Fibroblast of the conjunctiva (primary cell): ENCODE data around the gene NCR3LG1.

Experiments
- DNase-seq: peaks from one replicate; pipeline ENCODE4 v3.0.0-alpha.2; 2010; ENCODE audit warnings: low read depth

The NCR3LG1 gene

GRCh38 chr11:17392872-17393271 is 41.3 kb downstream of the NCR3LG1 start:
- DNase-seq = no peak

GRCh38 chr11:17393472-17393871 is 41.9 kb downstream of the NCR3LG1 start:
- no peak for DNase-seq

GRCh38 chr11:17394743-17395390 is 43.3 kb downstream of the NCR3LG1 start:
- no peak for DNase-seq

- no peak for DNase-seq
Measured at GRCh38 chr11:17395554-17395961, 44.0 kb downstream of the NCR3LG1 start.

- no peak for DNase-seq
Measured at GRCh38 chr11:17395978-17396377, 44.4 kb downstream of the NCR3LG1 start.

GRCh38 chr11:17396598-17397310 is 45.2 kb downstream of the NCR3LG1 start:
- DNase-seq = no peak

GRCh38 chr11:17397311-17398002 is 45.9 kb downstream of the NCR3LG1 start:
- DNase-seq = no peak

GRCh38 chr11:17399236-17399635 is 47.6 kb downstream of the NCR3LG1 start:
- DNase-seq = no peak

GRCh38 chr11:17400048-17400775 is 48.6 kb downstream of the NCR3LG1 start:
- DNase-seq = no peak

GRCh38 chr11:17401316-17401715 is 49.7 kb downstream of the NCR3LG1 start:
- DNase-seq = no peak

- no peak for DNase-seq
Measured at GRCh38 chr11:17401841-17402240, 50.2 kb downstream of the NCR3LG1 start.

GRCh38 chr11:17402486-17402885 is 50.9 kb downstream of the NCR3LG1 start:
- no peak for DNase-seq

- no peak for DNase-seq
Measured at GRCh38 chr11:17403980-17404759, 52.6 kb downstream of the NCR3LG1 start.

- DNase-seq = peak; percentile 8
Measured at GRCh38 chr11:17405232-17406005, 53.8 kb downstream of the NCR3LG1 start.

- no peak for DNase-seq
Measured at GRCh38 chr11:17406082-17406817, 54.6 kb downstream of the NCR3LG1 start.

GRCh38 chr11:17406818-17407149 is 55.2 kb downstream of the NCR3LG1 start:
- no peak for DNase-seq

- no peak for DNase-seq
Measured at GRCh38 chr11:17407575-17407974, 56.0 kb downstream of the NCR3LG1 start.

GRCh38 chr11:17408026-17408425 is 56.4 kb downstream of the NCR3LG1 start:
- no peak for DNase-seq

- no peak for DNase-seq
Measured at GRCh38 chr11:17408641-17409040, 57.0 kb downstream of the NCR3LG1 start.
